Activated naive CD4-positive, alpha-beta T cell treated with anti-CD3 and anti-CD28 coated beads, Interleukin-2, amount 10 ng/mL, durations not matched to agents 7 days and 5 days (primary cell): ENCODE results near the gene PREP.

Experiments used
- CTCF ChIA-PET: fragments of 350-600 bp; sonication (Branson Sonifier 250); formaldehyde crosslinking; loops from one replicate; lab custom pipeline; 2021; ENCODE audit warnings: antibody characterized with exemption; lab: Charles Lee
- DNase-seq: peaks from one replicate; pipeline ENCODE4 v3.0.0-alpha.2; 2020
- H3K27ac Mint-ChIP-seq: one replicate; pipeline ENCODE4 v1.8.0; 2021; ENCODE audit warnings: mild to moderate bottlenecking, moderate library complexity, mixed read lengths
- H3K27me3 Mint-ChIP-seq: one replicate; pipeline ENCODE4 v1.8.0; 2021; ENCODE audit warnings: mild to moderate bottlenecking, mixed read lengths
- H3K36me3 Mint-ChIP-seq: one replicate; pipeline ENCODE4 v1.8.0; 2021; ENCODE audit warnings: mixed read lengths
- H3K4me1 Mint-ChIP-seq: one replicate; pipeline ENCODE4 v1.8.0; 2021; ENCODE audit warnings: mixed read lengths
- H3K4me3 Mint-ChIP-seq: one replicate; pipeline ENCODE4 v1.8.0; 2021; ENCODE audit warnings: mild to moderate bottlenecking, moderate library complexity, mixed read lengths
- H3K9me3 Mint-ChIP-seq: one replicate; pipeline ENCODE4 v1.8.0; 2021; ENCODE audit warnings: mixed read lengths

PREP gene

GRCh38 chr6:105301756-105302616, 100.9 kb downstream of the PREP start:
- Mint-ChIP-seq H3K4me3 (no peak overlapping the region), H3K27ac (no peak overlapping the region), H3K9me3 (no peaks in the 10 kb centered on the region), H3K27me3 (no peaks in the 10 kb centered on the region), H3K4me1 (no peaks in the 10 kb centered on the region), H3K36me3 (peaks cover 23% of the 10 kb centered on the region)
- DNase-seq, result no peak
- CTCF ChIA-PET, result interaction anchor here (1.3 kb wide), 1 partner anchor 45 kb away, joined by 3 read pairs; no protein-coding TSS in a partner anchor

- Mint-ChIP-seq H3K27me3 (no peaks in the 10 kb centered on the region), H3K4me1 (no peaks in the 10 kb centered on the region), H3K9me3 (no peaks in the 10 kb centered on the region), H3K36me3 (peaks cover 23% of the 10 kb centered on the region), H3K4me3 (no peak overlapping the region), H3K27ac (no peak overlapping the region)
- CTCF ChIA-PET, result no interaction called here
- no peak for DNase-seq
These were observed 101.8 kb downstream of the PREP start for GRCh38 chr6:105301072-105301503.

GRCh38 chr6:105300090-105300489, 102.8 kb downstream of the PREP start:
- no peak for DNase-seq
- CTCF ChIA-PET, result no interaction called here
- Mint-ChIP-seq H3K27ac (no peak overlapping the region), H3K9me3 (no peaks in the 10 kb centered on the region), H3K27me3 (no peaks in the 10 kb centered on the region), H3K36me3 (peaks cover 23% of the 10 kb centered on the region), H3K4me1 (no peaks in the 10 kb centered on the region), H3K4me3 (no peak overlapping the region)

DNA sequence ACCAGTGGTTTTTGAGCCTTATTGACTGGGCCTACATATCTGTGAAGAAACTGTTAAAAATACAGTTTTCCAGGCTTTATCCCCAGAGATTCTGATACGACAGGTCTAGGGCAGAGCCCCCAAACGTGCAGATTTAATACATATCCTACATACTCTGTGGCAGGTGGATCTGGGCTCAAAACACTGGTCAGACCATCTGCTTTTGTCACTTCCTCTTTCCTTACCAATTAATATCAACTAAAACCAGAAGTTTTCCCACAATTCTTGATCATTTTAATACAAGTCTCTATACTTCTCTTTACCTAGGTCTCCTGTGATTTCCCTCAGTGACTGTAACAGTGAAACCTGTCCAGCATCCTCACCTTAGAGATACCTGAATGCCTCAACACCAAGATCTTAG, 108.8 kb downstream of the PREP start:
- peaks cover 12% of the 10 kb centered on the region for H3K36me3 Mint-ChIP-seq
- H3K4me1 Mint-ChIP-seq, result peaks cover 4% of the 10 kb centered on the region
- H3K4me3 Mint-ChIP-seq, result no peak overlapping the region
- no peak for DNase-seq
- H3K9me3 Mint-ChIP-seq, result no peaks in the 10 kb centered on the region
- no peaks in the 10 kb centered on the region for H3K27me3 Mint-ChIP-seq
- CTCF ChIA-PET, result no interaction called here
- no peak overlapping the region for H3K27ac Mint-ChIP-seq

- Mint-ChIP-seq H3K4me1 (peaks cover 4% of the 10 kb centered on the region), H3K36me3 (peaks cover 17% of the 10 kb centered on the region), H3K4me3 (no peak overlapping the region), H3K27me3 (no peaks in the 10 kb centered on the region), H3K9me3 (no peaks in the 10 kb centered on the region), H3K27ac (no peak overlapping the region)
- CTCF ChIA-PET, result interaction anchor here (0.9 kb wide), 2 partner anchors 18 to 205 kb away, joined by 3 read pairs; no protein-coding TSS in a partner anchor
- DNase-seq, result no peak
These were observed 110.1 kb downstream of the PREP start for GRCh38 chr6:105292689-105293339.

GRCh38 chr6:105291525-105291924, 111.4 kb downstream of the PREP start:
- peaks cover 23% of the 10 kb centered on the region for H3K36me3 Mint-ChIP-seq
- CTCF ChIA-PET, result no interaction called here
- no peak for DNase-seq
- H3K9me3 Mint-ChIP-seq, result no peaks in the 10 kb centered on the region
- H3K27ac Mint-ChIP-seq, result no peak overlapping the region
- H3K4me3 Mint-ChIP-seq, result no peak overlapping the region
- H3K4me1 Mint-ChIP-seq, result peaks cover 4% of the 10 kb centered on the region
- H3K27me3 Mint-ChIP-seq, result no peaks in the 10 kb centered on the region

DNA sequence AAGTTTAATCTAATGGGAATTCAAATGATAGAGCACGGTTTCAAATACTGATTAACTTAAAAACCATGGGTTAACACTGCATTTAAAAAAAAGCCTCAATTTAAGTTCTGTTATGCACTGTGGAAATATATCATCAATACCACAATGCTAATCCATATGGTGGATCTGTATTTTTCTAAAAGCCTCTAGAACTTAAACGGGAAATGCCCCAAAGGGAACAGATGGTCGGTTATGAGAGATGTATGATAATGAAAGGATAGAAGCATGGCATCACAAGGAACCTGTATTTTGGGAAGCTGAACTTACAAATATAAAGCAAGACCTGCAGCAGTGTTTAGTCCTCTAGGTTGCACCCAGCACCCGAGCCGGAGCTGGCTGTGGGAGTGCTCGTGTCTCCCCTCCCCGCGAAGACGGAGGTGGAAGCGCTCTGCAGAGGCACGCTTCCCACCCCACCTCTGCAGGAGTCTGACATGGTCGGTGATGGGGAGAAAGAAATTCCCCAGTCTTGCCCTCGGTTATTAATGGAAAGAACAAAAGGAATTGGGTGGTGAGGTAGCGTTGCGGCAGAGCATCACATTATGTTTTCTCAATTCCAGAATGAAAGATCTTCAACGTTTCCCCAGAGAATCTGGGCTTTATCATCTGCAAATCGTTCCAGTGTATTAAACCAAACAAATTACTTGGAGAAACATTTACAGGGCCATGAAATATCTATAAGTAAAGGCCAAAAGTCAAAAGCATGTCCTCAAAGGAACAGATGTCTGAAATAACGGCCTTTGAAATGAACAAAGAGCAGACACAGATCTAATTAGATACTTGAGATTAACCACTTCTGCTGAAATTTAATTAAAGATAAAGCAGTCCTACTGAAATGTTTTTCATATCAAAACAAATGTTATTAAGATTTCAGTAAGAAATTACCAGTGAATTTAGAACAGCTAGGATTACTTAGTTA, 120.0 kb downstream of the PREP start:
- CTCF ChIA-PET, result no interaction called here
- no peak overlapping the region for H3K27ac Mint-ChIP-seq
- H3K4me1 Mint-ChIP-seq, result no peaks in the 10 kb centered on the region
- peaks cover 53% of the 10 kb centered on the region for H3K36me3 Mint-ChIP-seq
- no peaks in the 10 kb centered on the region for H3K9me3 Mint-ChIP-seq
- H3K4me3 Mint-ChIP-seq, result no peak overlapping the region
- no peaks in the 10 kb centered on the region for H3K27me3 Mint-ChIP-seq
- no peak for DNase-seq

DNA sequence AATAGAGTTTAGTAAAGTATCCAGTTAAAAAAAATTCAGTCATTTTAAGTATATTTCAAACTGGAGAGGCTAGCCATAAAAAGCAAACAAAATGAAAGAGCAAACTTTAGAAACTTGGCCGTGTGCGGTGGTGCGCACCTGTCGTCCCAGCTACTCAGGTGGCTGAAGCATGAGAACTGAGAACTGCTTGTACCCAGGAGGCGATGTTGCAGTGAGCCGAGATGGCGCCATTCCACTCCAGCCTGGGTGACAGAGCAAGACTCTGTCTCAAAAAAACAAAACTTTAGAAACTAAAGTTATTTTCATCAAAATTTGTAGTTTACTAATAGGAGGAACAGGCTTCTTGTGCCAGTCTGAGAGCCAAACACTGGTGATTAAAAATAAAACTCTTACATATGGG, 122.8 kb downstream of the PREP start:
- CTCF ChIA-PET, result no interaction called here
- H3K27ac Mint-ChIP-seq, result no peak overlapping the region
- no peaks in the 10 kb centered on the region for H3K27me3 Mint-ChIP-seq
- H3K4me3 Mint-ChIP-seq, result no peak overlapping the region
- H3K4me1 Mint-ChIP-seq, result no peaks in the 10 kb centered on the region
- H3K36me3 Mint-ChIP-seq, result peaks cover 54% of the 10 kb centered on the region
- H3K9me3 Mint-ChIP-seq, result no peaks in the 10 kb centered on the region
- no peak for DNase-seq

GRCh38 chr6:105279463-105279862, 123.4 kb downstream of the PREP start:
- no peaks in the 10 kb centered on the region for H3K27me3 Mint-ChIP-seq
- DNase-seq, result no peak
- H3K4me3 Mint-ChIP-seq, result no peak overlapping the region
- H3K4me1 Mint-ChIP-seq, result no peaks in the 10 kb centered on the region
- CTCF ChIA-PET, result no interaction called here
- H3K27ac Mint-ChIP-seq, result no peak overlapping the region
- no peaks in the 10 kb centered on the region for H3K9me3 Mint-ChIP-seq
- peaks cover 49% of the 10 kb centered on the region for H3K36me3 Mint-ChIP-seq

- no peak overlapping the region for H3K27ac Mint-ChIP-seq
- no peak for DNase-seq
- H3K9me3 Mint-ChIP-seq, result no peaks in the 10 kb centered on the region
- CTCF ChIA-PET, result no interaction called here
- H3K4me1 Mint-ChIP-seq, result no peaks in the 10 kb centered on the region
- H3K27me3 Mint-ChIP-seq, result no peaks in the 10 kb centered on the region
- no peak overlapping the region for H3K4me3 Mint-ChIP-seq
- peaks cover 46% of the 10 kb centered on the region for H3K36me3 Mint-ChIP-seq
These were observed 124.1 kb downstream of the PREP start for GRCh38 chr6:105278813-105279212.

GRCh38 chr6:105278035-105278434, 124.8 kb downstream of the PREP start:
- no peaks in the 10 kb centered on the region for H3K4me1 Mint-ChIP-seq
- H3K36me3 Mint-ChIP-seq, result peaks cover 43% of the 10 kb centered on the region
- H3K27me3 Mint-ChIP-seq, result no peaks in the 10 kb centered on the region
- H3K4me3 Mint-ChIP-seq, result no peak overlapping the region
- CTCF ChIA-PET, result no interaction called here
- H3K27ac Mint-ChIP-seq, result no peak overlapping the region
- DNase-seq, result no peak
- no peaks in the 10 kb centered on the region for H3K9me3 Mint-ChIP-seq

- Mint-ChIP-seq H3K9me3 (no peaks in the 10 kb centered on the region), H3K27me3 (no peaks in the 10 kb centered on the region), H3K27ac (no peak overlapping the region), H3K4me1 (no peaks in the 10 kb centered on the region), H3K4me3 (no peak overlapping the region), H3K36me3 (peaks cover 32% of the 10 kb centered on the region)
- CTCF ChIA-PET, result interaction anchor here (0.6 to 0.8 kb wide), 2 partner anchors 123 to 126 kb away, joined by 3 to 4 read pairs; partner anchors contain the start of gene PREP
- DNase-seq, result no peak
These were observed 126.5 kb downstream of the PREP start for GRCh38 chr6:105276374-105276773.

DNA sequence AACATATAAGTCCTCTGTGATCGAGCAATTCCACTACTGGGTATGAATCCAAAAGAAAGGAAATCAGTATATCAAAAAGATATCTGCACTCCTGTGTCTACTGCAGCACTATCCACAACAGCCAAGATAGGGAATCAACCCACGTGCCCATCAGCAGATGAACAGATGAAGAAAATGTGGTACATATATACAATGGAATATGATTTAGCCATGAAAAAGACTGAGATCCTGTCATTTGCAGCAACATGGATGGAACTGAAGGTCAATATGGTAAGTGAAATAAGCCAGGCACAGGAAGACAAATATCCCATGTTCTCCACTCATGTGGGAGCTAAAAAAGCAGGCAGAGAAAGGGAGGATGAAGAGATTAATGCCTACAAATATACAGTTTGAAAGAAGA, 127.3 kb downstream of the PREP start:
- no peaks in the 10 kb centered on the region for H3K4me1 Mint-ChIP-seq
- H3K36me3 Mint-ChIP-seq, result peaks cover 29% of the 10 kb centered on the region
- H3K4me3 Mint-ChIP-seq, result no peak overlapping the region
- no peaks in the 10 kb centered on the region for H3K27me3 Mint-ChIP-seq
- DNase-seq, result no peak
- CTCF ChIA-PET, result no interaction called here
- H3K9me3 Mint-ChIP-seq, result no peaks in the 10 kb centered on the region
- H3K27ac Mint-ChIP-seq, result no peak overlapping the region

GRCh38 chr6:105274678-105275077, 128.2 kb downstream of the PREP start:
- Mint-ChIP-seq H3K36me3 (peaks cover 26% of the 10 kb centered on the region), H3K27ac (no peak overlapping the region), H3K27me3 (no peaks in the 10 kb centered on the region), H3K9me3 (no peaks in the 10 kb centered on the region), H3K4me3 (no peak overlapping the region), H3K4me1 (no peaks in the 10 kb centered on the region)
- CTCF ChIA-PET, result interaction anchor here (0.7 kb wide), 1 partner anchor 18 kb away, joined by 3 read pairs; no protein-coding TSS in a partner anchor
- no peak for DNase-seq
